Stimulated activated CD4-positive, alpha-beta T cell treated with anti-CD3 and anti-CD28 coated beads, Interleukin-12 subunit alpha, Interleukin-12 subunit beta, amount 100 ng/mL, for 4 hours (primary cell): Measurements from ENCODE around the gene NFIB.

Experiments
- DNase-seq: peaks from one replicate; pipeline ENCODE4 v3.0.0-alpha.2; 2020

The NFIB gene

DNA sequence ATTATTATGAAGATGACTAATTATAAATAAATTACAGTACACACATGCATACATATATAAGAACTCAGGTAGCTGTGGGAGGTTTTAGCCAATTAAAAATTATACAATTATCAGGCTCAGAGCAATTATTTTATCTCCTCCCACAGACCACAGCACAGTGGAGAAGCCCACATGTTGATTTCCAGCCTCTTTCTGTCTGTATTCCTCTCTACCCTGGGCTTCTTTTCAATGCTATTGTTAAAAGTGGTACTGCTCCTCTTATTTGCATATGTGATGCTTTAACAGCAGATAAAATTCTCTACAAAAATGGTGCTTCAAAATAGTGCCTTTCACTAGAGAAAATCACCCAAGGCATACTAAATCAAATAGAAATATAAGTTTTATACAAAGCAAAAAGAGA, 218.7 kb downstream of the NFIB start:
- DNase-seq: no peak

GRCh38 chr9:14094491-14094890, 219.4 kb downstream of the NFIB start:
- DNase-seq: no peak

- no peak for DNase-seq
Observed at GRCh38 chr9:14092344-14092743, 221.6 kb downstream of the NFIB start.

GRCh38 chr9:14089051-14089803, 224.7 kb downstream of the NFIB start:
- no peak for DNase-seq

DNA sequence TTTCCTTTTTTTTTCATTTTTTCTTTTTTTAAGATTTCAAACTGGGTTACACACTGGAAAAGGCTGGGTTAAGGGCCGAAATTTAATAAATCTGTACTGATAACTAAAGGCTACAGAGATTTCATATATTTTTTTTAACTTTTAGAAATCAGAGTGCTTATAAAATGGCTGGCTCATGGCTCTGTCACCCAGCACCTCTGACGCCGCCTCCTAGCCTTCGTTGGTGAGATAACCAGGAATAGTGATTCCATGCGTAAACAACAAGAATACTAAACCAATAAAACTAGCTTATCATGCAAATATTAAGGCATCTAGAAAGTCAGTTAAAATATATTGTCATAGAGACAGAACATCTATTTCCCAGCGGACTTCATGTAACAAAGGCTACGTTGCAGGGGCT, 226.4 kb downstream of the NFIB start:
- no peak for DNase-seq

DNA sequence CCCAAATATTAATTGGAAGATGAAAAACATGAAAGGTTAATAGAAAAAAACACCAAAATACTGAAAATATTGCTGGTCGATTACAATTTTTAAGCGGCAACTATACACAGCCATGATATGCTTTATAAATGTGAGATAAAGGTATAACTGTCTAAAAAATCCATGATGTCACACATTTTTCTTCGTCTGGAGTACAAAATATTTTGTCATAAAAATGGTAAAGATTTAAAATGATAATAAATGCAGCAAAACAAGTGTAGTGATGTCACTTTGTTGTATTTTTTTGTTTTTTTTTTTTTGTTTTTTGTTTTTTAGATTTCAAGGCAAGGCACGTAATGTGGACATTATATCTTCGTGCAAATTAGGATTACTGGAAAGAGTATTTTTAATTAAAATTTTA, 227.4 kb downstream of the NFIB start:
- no peak for DNase-seq

DNA sequence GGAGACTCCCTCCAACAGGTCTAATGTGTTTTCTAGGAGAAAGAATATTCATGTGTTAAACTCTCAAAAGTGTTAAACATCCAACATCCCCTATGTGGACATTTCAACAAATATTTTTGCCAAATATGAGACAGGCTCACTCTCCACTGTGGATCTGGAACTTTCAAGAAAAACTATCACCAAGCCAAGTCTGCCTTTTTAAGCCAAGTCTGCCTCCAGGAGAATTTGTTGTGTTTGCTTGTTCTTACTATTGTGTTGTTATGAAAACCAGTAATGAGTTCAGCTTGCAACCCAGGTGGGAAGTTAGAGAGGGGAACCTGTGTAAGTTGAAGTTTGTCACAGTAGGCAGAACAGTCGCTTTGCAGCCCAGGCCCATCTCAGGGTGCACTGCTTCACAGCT, 228.1 kb downstream of the NFIB start:
- no peak for DNase-seq

GRCh38 chr9:14084867-14085266, 229.1 kb downstream of the NFIB start:
- DNase-seq: no peak

DNA sequence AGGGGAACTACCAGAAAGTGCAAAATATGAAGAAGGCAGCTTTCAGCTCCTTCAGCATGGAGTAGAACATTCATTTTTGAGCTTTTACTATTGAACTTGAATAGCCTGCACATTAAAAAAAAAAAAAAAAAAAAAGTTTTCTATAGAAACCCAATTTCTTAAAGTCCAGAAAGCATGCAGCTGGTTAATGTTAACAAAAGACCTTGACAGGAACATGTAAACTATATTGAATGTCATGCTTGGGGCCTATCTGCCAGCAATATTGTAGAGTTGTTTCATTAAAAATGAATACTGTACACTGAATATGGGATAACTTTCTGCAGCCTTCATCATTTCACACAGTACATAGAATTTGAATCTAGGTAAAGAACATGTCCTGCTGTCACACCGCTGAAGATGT, 230.6 kb downstream of the NFIB start:
- DNase-seq: no peak

GRCh38 chr9:14082732-14083131, 231.2 kb downstream of the NFIB start:
- no peak for DNase-seq

DNA sequence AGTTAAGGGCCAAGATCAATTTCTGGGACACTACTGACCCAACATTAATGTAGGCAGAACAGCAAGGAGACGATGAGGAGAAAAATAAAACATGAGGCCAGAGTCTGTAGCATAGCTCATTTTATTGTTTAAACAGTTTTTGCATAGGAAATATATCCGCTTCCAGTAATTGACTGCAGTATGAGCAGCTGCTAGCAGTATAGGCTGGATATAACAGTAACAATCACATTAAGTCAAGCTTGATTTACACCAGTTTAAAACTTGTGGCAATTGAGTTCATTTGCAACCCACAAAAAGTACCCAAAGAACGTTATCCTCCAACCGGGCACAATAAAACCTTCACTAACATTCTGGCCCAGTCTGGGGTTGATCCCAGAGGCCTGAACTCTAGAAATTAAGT, 232.2 kb downstream of the NFIB start:
- no peak for DNase-seq

GRCh38 chr9:14080959-14081542, 232.9 kb downstream of the NFIB start:
- no peak for DNase-seq

DNA sequence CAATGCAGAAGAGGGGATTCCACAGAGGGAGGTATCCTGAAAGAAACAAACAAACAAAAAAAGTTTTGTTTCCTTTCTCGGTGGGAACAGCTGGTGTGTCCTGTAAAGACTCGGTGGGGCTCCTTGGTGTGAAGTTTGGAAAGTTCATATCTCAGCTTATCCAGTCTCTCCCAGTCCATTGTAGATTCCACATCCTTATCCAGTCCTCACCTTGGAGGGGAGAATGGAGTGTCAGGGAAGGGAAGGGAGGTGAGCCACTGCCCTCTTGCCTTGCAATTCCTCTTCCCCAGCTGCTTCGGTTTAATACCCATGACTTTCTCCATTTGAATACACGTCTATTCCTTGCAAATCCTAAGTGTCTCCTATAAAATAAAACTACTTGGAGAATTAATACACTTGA, 234.5 kb downstream of the NFIB start:
- DNase-seq: no peak

DNA sequence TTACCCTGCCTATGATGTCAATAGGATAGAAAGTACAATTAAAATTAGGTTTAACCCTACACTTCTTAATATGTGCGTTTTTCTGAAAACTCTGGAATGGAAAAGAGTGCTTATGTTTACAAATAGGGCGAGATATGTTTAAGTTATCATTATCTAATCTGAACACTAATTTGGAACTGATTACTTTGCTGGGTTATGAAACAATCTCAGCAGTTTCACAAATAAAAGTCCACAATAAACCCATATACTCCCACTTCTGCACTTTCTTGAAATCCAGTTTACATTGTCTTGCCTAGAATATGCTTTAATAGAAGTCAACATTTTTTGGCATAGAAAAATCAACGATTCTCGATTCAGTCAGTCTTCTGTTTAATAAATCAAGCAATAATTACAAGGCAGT, 236.3 kb downstream of the NFIB start:
- DNase-seq: no peak

DNA sequence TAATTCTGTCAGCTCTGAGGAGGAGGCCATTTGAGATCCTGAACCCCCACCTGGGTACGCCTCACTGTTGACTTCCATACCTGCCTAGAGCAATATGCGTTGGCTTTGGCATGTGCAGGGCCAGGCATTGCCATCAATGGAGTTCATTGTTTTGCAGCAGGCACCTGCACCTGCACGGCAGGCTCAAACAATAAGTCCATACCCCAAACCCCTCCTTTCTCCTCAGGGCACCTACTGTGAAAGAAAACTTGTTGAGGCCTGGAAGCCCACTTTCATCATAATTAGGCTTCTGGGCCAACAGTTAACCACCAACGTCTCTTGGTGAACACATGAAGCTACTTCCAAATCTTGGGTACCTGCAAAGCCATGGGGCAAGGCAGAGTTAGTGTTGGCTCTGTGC, 238.7 kb downstream of the NFIB start:
- no peak for DNase-seq

DNA sequence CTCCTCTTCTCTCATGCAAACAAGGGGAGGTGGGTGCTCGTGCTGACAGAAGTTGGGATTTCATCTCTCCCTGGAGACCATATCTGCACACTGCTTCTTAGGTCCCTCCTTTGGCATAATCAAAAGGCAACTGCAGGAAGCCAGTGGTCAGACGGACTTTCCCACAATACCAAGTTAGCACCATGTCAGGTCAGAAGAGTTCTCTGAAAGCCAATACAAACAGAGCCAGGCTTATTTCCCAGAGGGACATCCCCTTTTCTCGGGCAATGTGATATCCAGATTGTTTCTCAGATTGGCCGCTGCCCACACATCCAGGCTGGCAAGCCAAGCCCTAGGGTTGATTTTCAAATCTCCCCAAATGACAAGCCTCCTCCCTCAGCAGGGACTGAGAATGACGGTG, 241.1 kb downstream of the NFIB start:
- DNase-seq: no peak

- DNase-seq: no peak
Observed at GRCh38 chr9:14071484-14071883, 242.5 kb downstream of the NFIB start.

- DNase-seq: no peak
Observed at GRCh38 chr9:14068690-14069089, 245.3 kb downstream of the NFIB start.

GRCh38 chr9:14066831-14067230, 247.1 kb downstream of the NFIB start:
- no peak for DNase-seq

GRCh38 chr9:14066032-14066431, 247.9 kb downstream of the NFIB start:
- no peak for DNase-seq

GRCh38 chr9:14064940-14065339, 249.0 kb downstream of the NFIB start:
- no peak for DNase-seq

DNA sequence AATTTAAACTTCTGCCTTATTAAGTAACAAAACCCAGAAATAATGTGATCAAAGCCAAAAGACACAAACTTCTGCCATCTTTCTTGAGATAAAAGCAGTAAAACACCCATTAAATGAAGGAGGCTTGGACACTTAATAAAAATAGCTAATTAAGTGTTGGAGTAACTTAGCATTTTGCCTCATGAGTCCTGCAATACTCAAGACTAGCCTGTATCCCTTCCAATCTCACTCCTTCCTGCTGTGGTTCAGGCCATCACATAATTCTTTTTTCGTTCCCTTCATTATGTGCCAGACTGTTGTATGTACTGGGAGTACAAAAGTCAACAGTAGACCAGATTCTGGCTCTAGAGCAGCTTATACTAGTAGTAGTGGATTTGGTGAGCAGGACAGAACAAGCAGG, 250.2 kb downstream of the NFIB start:
- DNase-seq: no peak

DNA sequence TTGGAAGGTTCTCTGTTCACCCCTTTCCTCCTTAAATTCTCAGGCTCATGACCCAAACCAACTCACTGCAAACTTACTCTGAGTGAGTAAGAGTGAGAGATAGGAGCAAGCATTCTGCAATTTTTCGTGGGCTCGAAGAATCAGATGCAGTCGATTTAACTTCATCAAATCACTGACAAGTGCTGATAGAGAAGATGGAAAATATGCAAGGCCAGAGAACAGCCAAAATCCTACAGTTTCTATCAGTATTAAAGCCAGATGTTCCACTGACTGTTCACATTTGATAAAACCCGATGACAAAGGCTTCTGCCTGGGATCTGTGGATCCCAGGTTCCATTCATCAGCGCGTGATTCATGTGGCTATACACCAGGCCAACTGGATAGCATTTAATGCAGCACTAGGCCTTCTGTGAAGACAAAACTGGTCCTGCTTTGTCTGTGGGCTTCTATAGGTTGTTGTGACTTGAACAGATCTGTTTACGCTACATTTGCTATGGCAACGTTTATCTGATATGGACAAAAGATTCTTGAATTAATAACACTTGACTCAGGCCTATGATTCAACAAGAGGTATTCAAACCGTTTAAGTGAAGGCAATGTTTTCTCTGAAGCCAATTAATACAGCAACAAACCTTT, 251.2 kb downstream of the NFIB start:
- DNase-seq: no peak

DNA sequence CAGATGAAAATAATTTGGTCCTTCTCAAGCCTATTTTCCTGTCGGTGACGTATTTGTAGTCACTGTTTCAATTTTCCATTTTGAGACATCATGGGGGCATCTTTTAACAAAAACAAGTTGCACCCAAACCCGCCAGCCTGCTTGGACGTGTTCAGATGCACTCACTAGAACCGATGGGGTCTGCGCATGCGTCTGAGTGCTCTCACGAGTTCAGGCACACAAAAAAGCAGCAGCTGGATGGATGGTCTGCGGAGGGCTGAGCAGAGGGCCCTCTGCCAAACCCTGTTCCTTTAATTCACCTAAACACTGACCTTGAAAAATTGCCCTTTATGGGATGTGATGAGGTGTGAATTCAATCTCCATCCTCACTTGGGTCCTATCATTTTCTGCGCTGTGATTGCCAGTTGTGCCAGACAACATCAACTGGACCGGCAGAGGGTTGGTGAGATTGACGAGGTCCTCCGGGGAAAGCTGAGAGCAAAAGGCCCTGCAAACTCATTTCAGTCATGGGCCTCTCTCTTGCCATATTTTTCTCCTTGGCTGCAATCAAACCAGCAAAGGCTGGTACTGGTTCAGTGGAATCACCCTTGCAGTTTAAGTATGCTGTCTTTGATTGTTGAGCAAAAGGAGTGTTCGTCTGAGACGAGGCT, 251.9 kb downstream of the NFIB start:
- no peak for DNase-seq
